Cardiac fibroblast (primary cell): ENCODE measurements around the gene MAJIN.

ENCODE experiments used
- DNase-seq, 2 donors: peaks; one replicate each; pipeline versions ENCODE4 v3.0.0 to v3.0.0-alpha.2; 2010; ENCODE audit warnings: low read depth in 2 of 2
- H3K4me3 ChIP-seq, 2 donors: replicated peaks in 1 of 2; 1 replicate in 1 of 2; 2 replicates in 1 of 2; pipeline ENCODE4 v1.5.1; 2011; ENCODE audit warnings: low read depth in 2 of 2, low read length in 2 of 2, mild to moderate bottlenecking in 2 of 2, moderate library complexity in 1 of 2
- CTCF ChIP-seq: IDR thresholded peaks from one replicate; pipeline ENCODE4 v1.5.1; 2011; ENCODE audit warnings: low read depth, mild to moderate bottlenecking, low read length, inconsistent platforms

Gene MAJIN

GRCh38 chr11:64914123-64914522 is 57.8 kb downstream of the MAJIN start:
- TF ChIP-seq CTCF = no peak
- DNase-seq = no peak
- H3K4me3 ChIP-seq = no peak overlapping the region

- no peak overlapping the region for H3K4me3 ChIP-seq
- no peak for TF ChIP-seq CTCF
- DNase-seq = no peak
These were observed 58.7 kb downstream of the MAJIN start for GRCh38 chr11:64913171-64913727.

- no peak overlapping the region for H3K4me3 ChIP-seq
- DNase-seq = no peak
- no peak for TF ChIP-seq CTCF
These were observed 60.2 kb downstream of the MAJIN start for GRCh38 chr11:64911689-64912088.

- no peak for DNase-seq
- no peak overlapping the region for H3K4me3 ChIP-seq
- no peak for TF ChIP-seq CTCF
These were observed 60.8 kb downstream of the MAJIN start for GRCh38 chr11:64911142-64911541.

- H3K4me3 ChIP-seq = no peak overlapping the region
- no peak for DNase-seq
- TF ChIP-seq CTCF = no peak
These were observed 61.3 kb downstream of the MAJIN start for GRCh38 chr11:64910451-64911093.

- no peak for DNase-seq
- TF ChIP-seq CTCF = no peak
- H3K4me3 ChIP-seq = no peak overlapping the region
These were observed 62.1 kb downstream of the MAJIN start for GRCh38 chr11:64909653-64910343.
